Small intestine (tissue), 7 donors: Measurements from ENCODE around the gene AP3B1. TPM values are rescaled to one million over a fixed set of nuclear protein-coding genes. Genes with fewer than 3 reads are reported as not detected.

Experiments used
- DNase-seq, 2 donors: peaks; one replicate each; pipeline versions ENCODE4 v3.0.0 to v3.0.0-alpha.2; 2013
- FAIRE-seq: peaks from 2 replicates; lab custom pipeline; 2012; peaks lifted over from hg19 to GRCh38; lab: Jason Lieb, UNC
- H3K27ac ChIP-seq, 3 donors: one replicate each; pipeline ENCODE4 v1.5.1; 2013; ENCODE audit warnings: low read length in 2 of 3, mild to moderate bottlenecking in 2 of 3, control low read depth in 1 of 3, inconsistent platforms in 1 of 3, low read depth in 1 of 3, moderate library complexity in 1 of 3
- H3K27me3 ChIP-seq, 3 donors: one replicate each; pipeline ENCODE4 v1.6.1; 2013; ENCODE audit warnings: low read length in 3 of 3, inconsistent platforms in 1 of 3; ENCODE audit not compliant: control insufficient read depth in 3 of 3, insufficient read depth in 3 of 3
- H3K36me3 ChIP-seq, 3 donors: one replicate each; pipeline ENCODE4 v1.6.1; 2013; ENCODE audit warnings: low read length in 3 of 3, inconsistent platforms in 1 of 3, low read depth in 1 of 3, mild to moderate bottlenecking in 1 of 3, moderate library complexity in 1 of 3; ENCODE audit not compliant: control insufficient read depth in 3 of 3, insufficient read depth in 2 of 3
- H3K4me1 ChIP-seq, 3 donors: one replicate each; pipeline ENCODE4 v1.6.1; 2013; ENCODE audit warnings: low read length in 2 of 3, inconsistent platforms in 1 of 3, low read depth in 1 of 3, mild to moderate bottlenecking in 1 of 3, moderate library complexity in 1 of 3; ENCODE audit not compliant: control insufficient read depth in 3 of 3, insufficient read depth in 2 of 3
- H3K4me3 ChIP-seq, 3 donors: one replicate each; pipeline ENCODE4 v1.5.1; 2013; ENCODE audit warnings: low read length in 3 of 3, control low read depth in 1 of 3, inconsistent platforms in 1 of 3, low read depth in 1 of 3, mild to moderate bottlenecking in 1 of 3, moderate library complexity in 1 of 3
- H3K9me3 ChIP-seq, 2 donors: one replicate each; pipeline ENCODE4 v1.6.1; 2013; ENCODE audit warnings: low read depth in 1 of 2, low read length in 1 of 2; ENCODE audit not compliant: control insufficient read depth in 2 of 2, insufficient read depth in 1 of 2
- WGBS, 3 donors: extraction: QIAGEN DNeasy Blood & Tissue Kit; methylation state at CpG; one replicate each; pipeline ENCODE4 v1.1.7; 2013; 5-methylcytosine and 5-hydroxymethylcytosine counted together
- polyA plus RNA-seq, 4 donors: library from polyadenylated mRNA; stranded (reverse) in 3 of 4; unstranded in 1 of 4; fragments of 200-250 nt in 3 of 4; fragments of 120-200 nt in 1 of 4; gene quantifications; one replicate each; pipeline versions ENCODE4 v1.2.1 to v1.2.3, GENCODE V29; 2013
- donor health status: healthy with polysubstance abuse.
- donor health status: control.
- donor health status: control.
- donor health status: Bipolar disorder and iron deficiency.
- donor health status: healthy.

The AP3B1 gene
- polyA plus RNA-seq, 4 donors, result 22.6 to 38.0 (median 30.6) TPM

DNA sequence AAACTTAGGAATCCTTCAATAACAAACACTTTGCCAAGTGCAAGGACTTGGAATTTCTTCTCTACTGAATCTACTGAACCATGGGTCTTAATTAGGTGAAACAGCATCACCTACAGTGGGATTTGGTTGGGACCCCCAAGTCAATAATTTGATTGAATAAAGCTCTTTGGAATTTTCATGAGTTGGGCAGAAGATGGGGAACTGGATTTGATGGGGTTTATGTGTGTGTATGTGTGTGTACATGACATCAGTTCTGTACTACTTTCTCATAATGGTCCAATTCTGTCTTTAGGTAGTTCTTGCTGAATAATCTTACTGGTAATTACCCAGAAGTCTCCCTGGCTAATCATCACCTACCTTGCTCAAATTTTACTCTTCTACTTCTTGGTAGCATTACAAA is 319.9 kb downstream of the AP3B1 start:
- Histone ChIP-seq H3K36me3 (no peaks in the 10 kb centered on the region), H3K4me3 (no peak overlapping the region), H3K27ac (no peak overlapping the region), H3K27me3 (peaks cover 0 to 60% (median 18%) of the 10 kb centered on the region in 3 donors), H3K9me3 (no peaks in the 10 kb centered on the region), H3K4me1 (peaks cover 0 to 5% (median 2%) of the 10 kb centered on the region in 3 donors)
- DNase-seq (no peak), FAIRE-seq (no peak)

DNA sequence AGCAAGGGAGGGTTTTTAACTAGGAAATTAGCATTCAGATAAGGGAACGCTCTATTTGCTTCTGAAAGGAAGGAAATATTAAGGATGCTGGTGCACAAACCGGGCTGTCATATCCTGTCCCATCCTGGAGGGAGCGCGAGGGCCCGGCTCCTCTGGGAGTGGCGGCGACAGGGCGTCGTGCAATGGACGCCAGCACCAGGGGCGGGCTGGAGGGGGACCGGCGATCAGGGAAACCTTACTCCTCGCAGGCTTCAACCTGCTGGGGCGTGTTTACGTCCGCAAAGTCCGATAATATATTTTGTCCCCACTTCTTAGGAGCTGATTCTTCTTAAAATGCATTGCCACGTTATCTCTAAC is 321.3 kb downstream of the AP3B1 start:
- H3K9me3 ChIP-seq, result no peaks in the 10 kb centered on the region
- no peak overlapping the region for H3K27ac ChIP-seq
- peaks cover 0 to 66% (median 18%) of the 10 kb centered on the region in 3 donors for H3K27me3 ChIP-seq
- DNase-seq (peak in 1 of 2 donors; percentile 26), FAIRE-seq (no peak)
- 7 to 12% (median 12%) methylated on average over 19 of the region's 19 CpGs for WGBS, 3 donors
- peaks cover 0 to 5% (median 2%) of the 10 kb centered on the region in 3 donors for H3K4me1 ChIP-seq
- H3K36me3 ChIP-seq, result no peaks in the 10 kb centered on the region
- H3K4me3 ChIP-seq, result no peak overlapping the region

DNA sequence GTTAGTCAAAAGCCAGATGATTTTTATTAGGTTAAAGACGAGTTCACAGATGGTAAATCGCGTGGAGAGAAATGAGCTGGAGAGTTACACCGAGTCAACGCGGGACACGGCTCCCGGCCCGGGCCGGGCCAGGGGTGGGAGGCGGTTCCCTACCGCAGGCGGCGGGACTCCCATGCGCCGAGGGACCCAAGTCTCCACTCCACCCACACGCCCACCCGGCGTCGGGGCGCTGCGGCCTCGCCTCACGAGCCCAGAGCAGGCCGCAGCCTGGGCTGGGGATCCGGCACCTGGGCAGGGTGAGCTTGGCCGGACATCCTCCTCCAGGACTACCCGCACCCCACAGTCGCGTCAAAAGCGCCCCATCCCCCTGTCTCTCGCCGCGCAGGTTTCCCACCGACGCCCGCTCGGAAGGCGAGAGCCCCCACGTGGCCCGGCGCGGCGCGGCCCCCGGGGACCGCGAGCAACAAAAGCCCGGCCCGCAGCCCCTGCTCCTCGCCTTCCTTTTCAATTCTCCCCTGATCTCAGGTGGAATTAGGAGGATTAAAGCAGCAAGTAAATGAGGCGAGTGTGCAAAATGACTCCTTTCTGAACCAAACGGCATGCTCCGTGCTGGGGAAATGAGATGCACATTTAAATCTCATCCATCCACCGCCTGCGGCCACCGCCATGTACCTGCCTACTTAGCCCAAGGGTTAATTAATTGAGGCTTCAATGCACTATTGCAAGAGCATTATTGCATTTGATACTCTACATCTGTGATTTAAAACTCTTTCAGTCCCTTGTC is 321.8 kb downstream of the AP3B1 start:
- no peaks in the 10 kb centered on the region for H3K36me3 ChIP-seq
- peaks cover 0 to 5% (median 2%) of the 10 kb centered on the region in 3 donors for H3K4me1 ChIP-seq
- no peak for FAIRE-seq
- 2 to 6% (median 3%) methylated on average over 57 of the region's 57 CpGs for WGBS, 3 donors
- DNase-seq, result peak in 1 of 2 donors; percentile 26
- peak overlapping the region in 1 of 3 donors; percentile 30 for H3K4me3 ChIP-seq
- H3K27me3 ChIP-seq, result peaks cover 0 to 67% (median 18%) of the 10 kb centered on the region in 3 donors
- H3K9me3 ChIP-seq, result no peaks in the 10 kb centered on the region
- no peak overlapping the region for H3K27ac ChIP-seq

DNA sequence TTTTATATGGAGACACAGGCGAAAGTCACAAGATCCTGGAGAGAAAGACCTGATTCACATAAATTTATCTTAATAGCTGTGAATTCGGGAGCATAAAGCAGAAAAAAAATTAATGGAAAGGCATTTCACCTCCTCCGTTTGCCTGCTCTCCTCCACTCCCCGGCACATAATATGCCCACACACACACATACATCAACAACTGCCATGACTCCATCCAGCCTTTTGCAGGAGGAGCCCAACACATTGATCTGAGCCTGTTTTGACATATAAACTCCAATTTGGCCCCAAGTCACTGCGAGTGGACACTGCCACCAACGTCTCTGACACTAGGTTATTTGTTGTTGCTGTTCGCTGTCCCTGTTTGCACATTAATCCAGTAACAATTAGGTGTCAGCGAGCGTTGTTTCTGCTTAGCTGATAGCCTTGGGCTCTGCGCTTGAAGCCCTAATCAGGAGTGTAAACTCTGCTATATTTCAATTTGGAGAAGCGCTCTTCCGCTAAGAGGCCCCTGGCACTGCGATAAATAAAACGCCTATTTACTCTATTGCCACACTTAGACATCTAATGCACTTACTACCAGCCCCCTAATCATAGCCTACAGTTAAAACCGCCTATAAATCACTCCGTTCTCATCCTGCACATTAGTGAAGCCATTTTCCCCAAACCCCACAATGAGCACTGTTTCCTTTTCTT is 322.6 kb downstream of the AP3B1 start:
- Histone ChIP-seq H3K36me3 (no peaks in the 10 kb centered on the region), H3K27me3 (peaks cover 0 to 65% (median 18%) of the 10 kb centered on the region in 3 donors), H3K4me3 (no peak overlapping the region), H3K27ac (no peak overlapping the region), H3K9me3 (no peaks in the 10 kb centered on the region), H3K4me1 (peaks cover 0 to 5% (median 2%) of the 10 kb centered on the region in 3 donors)
- 17 to 23% (median 19%) methylated on average over 16 of the region's 16 CpGs for WGBS, 3 donors
- DNase-seq, result peak in 1 of 2 donors; percentile 18
- no peak for FAIRE-seq

DNA sequence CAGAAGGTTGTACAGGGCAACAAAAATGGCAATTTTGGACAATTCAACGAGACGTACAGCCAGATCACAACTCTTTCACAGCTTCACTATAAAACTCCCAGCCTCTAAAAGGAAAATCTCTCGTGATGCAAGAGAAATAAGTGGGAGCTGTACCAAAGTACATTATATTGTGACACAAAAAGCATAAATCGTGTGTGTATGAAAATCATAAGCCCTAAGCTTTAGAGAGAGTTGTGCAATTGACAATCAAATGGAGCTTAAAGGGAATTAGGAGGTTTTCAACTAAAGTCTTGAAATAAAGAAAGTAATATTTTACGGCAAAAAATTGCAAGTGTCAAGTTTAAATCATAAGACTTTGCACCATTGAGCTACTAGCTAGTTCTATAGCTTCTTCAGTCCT is 323.6 kb downstream of the AP3B1 start:
- Histone ChIP-seq H3K36me3 (no peaks in the 10 kb centered on the region), H3K4me1 (peaks cover 0 to 5% (median 2%) of the 10 kb centered on the region in 3 donors), H3K27me3 (peaks cover 0 to 59% (median 18%) of the 10 kb centered on the region in 3 donors), H3K27ac (no peak overlapping the region), H3K4me3 (no peak overlapping the region), H3K9me3 (no peaks in the 10 kb centered on the region)
- FAIRE-seq (no peak), DNase-seq (no peak)
- 66 to 81% (median 79%) methylated on average over 5 of the region's 5 CpGs for WGBS, 3 donors

DNA sequence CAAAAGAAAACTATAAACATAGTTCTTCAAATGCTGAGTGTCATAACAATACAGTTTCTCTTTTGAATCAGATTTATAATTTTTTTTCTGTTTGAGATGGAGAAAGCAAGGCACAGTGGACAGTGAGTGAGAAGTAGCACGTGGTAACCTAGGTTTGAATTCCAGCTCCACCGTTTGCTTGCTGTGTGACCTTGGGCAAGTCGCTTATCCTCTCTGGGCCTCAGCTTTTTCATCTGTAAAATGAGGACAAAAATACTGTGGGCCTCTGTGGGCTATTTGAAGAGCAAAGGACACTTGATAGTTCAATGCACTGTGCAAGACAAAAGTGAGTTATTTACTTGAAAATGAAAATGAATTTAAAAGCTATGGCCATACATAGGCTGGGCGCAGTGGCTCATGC is 330.7 kb downstream of the AP3B1 start:
- 80 to 85% (median 81%) methylated on average over 4 of the region's 4 CpGs for WGBS, 3 donors
- FAIRE-seq (no peak), DNase-seq (no peak)
- no peaks in the 10 kb centered on the region for H3K9me3 ChIP-seq
- no peaks in the 10 kb centered on the region for H3K36me3 ChIP-seq
- no peaks in the 10 kb centered on the region for H3K4me1 ChIP-seq
- no peak overlapping the region for H3K27ac ChIP-seq
- H3K27me3 ChIP-seq, result peaks cover 0 to 39% (median 15%) of the 10 kb centered on the region in 3 donors
- no peak overlapping the region for H3K4me3 ChIP-seq

DNA sequence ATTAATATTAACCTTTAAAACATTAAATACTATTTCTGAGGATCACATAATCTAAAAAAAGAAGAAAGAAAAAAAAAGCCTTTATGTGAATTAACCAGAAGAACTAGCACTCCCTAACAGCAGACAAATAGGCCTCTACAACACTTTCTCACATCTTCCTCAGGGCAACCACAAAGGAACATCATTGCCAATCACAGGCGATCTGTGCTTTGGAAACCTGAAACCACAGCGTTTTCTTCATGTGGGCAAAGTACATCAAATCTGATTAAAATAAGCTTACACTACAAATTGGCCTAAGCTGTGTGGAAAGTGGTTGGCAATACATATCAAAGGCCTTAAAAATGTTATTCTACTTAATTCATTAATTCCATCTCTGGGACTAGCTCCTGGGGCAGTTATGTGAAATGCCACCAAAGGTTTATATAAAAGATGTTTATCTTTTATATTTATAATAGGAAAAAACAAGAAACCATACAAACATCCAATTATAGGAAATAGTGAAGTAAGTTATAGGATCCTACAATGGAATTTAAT is 333.6 kb downstream of the AP3B1 start:
- Histone ChIP-seq H3K36me3 (no peaks in the 10 kb centered on the region), H3K4me3 (no peak overlapping the region), H3K9me3 (peaks cover 0 to 4% of the 10 kb centered on the region in 2 donors), H3K27ac (no peak overlapping the region), H3K27me3 (peaks cover 0 to 57% (median 26%) of the 10 kb centered on the region in 3 donors), H3K4me1 (no peaks in the 10 kb centered on the region)
- 18 to 38% (median 21%) methylated on average over 2 of the region's 2 CpGs for WGBS, 3 donors
- no peak for FAIRE-seq
- no peak for DNase-seq

DNA sequence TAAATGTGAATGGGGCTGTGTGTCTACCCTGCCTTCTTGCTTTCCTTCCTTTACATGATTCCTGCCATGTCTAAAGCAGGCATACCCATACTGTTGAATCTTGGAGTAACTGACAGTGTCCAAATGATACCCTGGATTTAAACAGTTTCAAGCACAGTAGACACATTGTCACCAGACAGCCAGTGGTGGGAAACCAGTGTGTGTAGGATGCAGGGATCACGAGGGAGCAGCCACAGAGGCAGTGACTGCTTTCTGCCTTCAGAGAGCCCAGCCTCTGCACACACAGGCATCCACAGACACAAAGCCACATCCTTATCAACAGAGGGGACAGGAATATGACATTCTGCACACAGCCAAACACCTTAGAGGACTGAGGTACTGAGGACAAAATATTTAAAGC is 334.2 kb downstream of the AP3B1 start:
- 45 to 59% (median 58%) methylated on average over 1 of the region's 1 CpG for WGBS, 3 donors
- FAIRE-seq (no peak), DNase-seq (no peak)
- H3K36me3 ChIP-seq, result no peaks in the 10 kb centered on the region
- H3K4me1 ChIP-seq, result no peaks in the 10 kb centered on the region
- H3K27ac ChIP-seq, result no peak overlapping the region
- H3K27me3 ChIP-seq, result peaks cover 0 to 57% (median 26%) of the 10 kb centered on the region in 3 donors
- H3K4me3 ChIP-seq, result no peak overlapping the region
- H3K9me3 ChIP-seq, result peaks cover 0 to 4% of the 10 kb centered on the region in 2 donors
